SU-DHL-6 (cell line): Measurements from ENCODE around the gene CBFA2T3.

Experiments
- H2AFZ ChIP-seq: fragments of 200-600 bp; sonication (generic); 2 replicates; pipeline ENCODE4 v1.6.1; 2014; ENCODE audit warnings: low read depth, mild to moderate bottlenecking, moderate library complexity, mixed read lengths, antibody characterized with exemption, low read length; ENCODE audit not compliant: severe bottlenecking
- H3F3A ChIP-seq: fragments of 200-600 bp; shearing (Covaris generic); 2 replicates; pipeline ENCODE4 v1.6.0; 2016; ENCODE audit warnings: antibody characterized with exemption, mild to moderate bottlenecking; ENCODE audit not compliant: insufficient read depth
- H3K27ac ChIP-seq: fragments of 200-600 bp; sonication (generic); 2 replicates; pipeline ENCODE4 v1.5.1; 2016; ENCODE audit warnings: low read depth, mild to moderate bottlenecking, low read length, moderate library complexity, mixed read lengths
- H3K27me3 ChIP-seq: fragments of 200-600 bp; sonication (generic), shearing (Covaris generic); 2 replicates; pipeline ENCODE4 v1.6.0; 2014; ENCODE audit warnings: mild to moderate bottlenecking, low read length
- H3K36me3 ChIP-seq: fragments of 200-600 bp; sonication (generic); 2 replicates; pipeline ENCODE4 v1.6.1; 2014; ENCODE audit warnings: mild to moderate bottlenecking, low read length, mixed read lengths
- H3K4me2 ChIP-seq: fragments of 300-600, 200-600 bp; shearing (Covaris generic), sonication (generic); 2 replicates; pipeline ENCODE4 v1.6.0; 2014; ENCODE audit warnings: low read length, low read depth, mild to moderate bottlenecking; ENCODE audit not compliant: poor library complexity, severe bottlenecking
- H3K4me3 ChIP-seq: fragments of 200-600 bp; sonication (generic); 2 replicates; pipeline ENCODE4 v1.5.1; 2014; ENCODE audit warnings: antibody characterized with exemption, low read length, mild to moderate bottlenecking, mixed read lengths; ENCODE audit not compliant: insufficient read depth, poor library complexity, severe bottlenecking
- H3K79me2 ChIP-seq: fragments of 200-600 bp; sonication (generic); 2 replicates; pipeline ENCODE4 v1.6.1; 2014; ENCODE audit warnings: mild to moderate bottlenecking, low read length, moderate library complexity; ENCODE audit not compliant: insufficient read depth
- H3K9ac ChIP-seq: fragments of 200-600 bp; sonication (generic); 2 replicates; pipeline ENCODE4 v1.7.0; 2014; ENCODE audit warnings: mild to moderate bottlenecking, low read length
- H3K9me2 ChIP-seq: fragments of 200-600 bp; sonication (generic); replicated peaks from 2 replicates; pipeline ENCODE4 v1.6.1; 2014; ENCODE audit warnings: low read length; ENCODE audit not compliant: insufficient read depth
- H3K9me3 ChIP-seq: fragments of 200-600 bp; sonication (generic); 2 replicates; pipeline ENCODE4 v1.6.1; 2014; ENCODE audit warnings: low read length, mixed read lengths; ENCODE audit not compliant: insufficient read depth
- H4K20me1 ChIP-seq: fragments of 200-600 bp; sonication (generic); 2 replicates; pipeline ENCODE4 v1.6.1; 2014; ENCODE audit warnings: low read depth, mild to moderate bottlenecking, antibody characterized with exemption, low read length, moderate library complexity, mixed read lengths
- EZH2phosphoT487 ChIP-seq: fragments of 200-600 bp; sonication (generic), shearing (Covaris generic); conservative IDR thresholded peaks from 2 replicates; pipeline ENCODE4 v1.6.1; 2018; ENCODE audit warnings: mild to moderate bottlenecking, antibody characterized with exemption, low read length, moderate library complexity, mixed read lengths
- TF ChIP-seq, protein P1 (sequence below): fragments of 200-600 bp; sonication (generic); IDR thresholded peaks from one replicate; pipeline ENCODE4 v1.5.1; 2017; ENCODE audit warnings: antibody characterized with exemption, mild to moderate bottlenecking, low read length, moderate library complexity; ENCODE audit not compliant: insufficient read depth, poor library complexity, severe bottlenecking

Gene CBFA2T3

DNA sequence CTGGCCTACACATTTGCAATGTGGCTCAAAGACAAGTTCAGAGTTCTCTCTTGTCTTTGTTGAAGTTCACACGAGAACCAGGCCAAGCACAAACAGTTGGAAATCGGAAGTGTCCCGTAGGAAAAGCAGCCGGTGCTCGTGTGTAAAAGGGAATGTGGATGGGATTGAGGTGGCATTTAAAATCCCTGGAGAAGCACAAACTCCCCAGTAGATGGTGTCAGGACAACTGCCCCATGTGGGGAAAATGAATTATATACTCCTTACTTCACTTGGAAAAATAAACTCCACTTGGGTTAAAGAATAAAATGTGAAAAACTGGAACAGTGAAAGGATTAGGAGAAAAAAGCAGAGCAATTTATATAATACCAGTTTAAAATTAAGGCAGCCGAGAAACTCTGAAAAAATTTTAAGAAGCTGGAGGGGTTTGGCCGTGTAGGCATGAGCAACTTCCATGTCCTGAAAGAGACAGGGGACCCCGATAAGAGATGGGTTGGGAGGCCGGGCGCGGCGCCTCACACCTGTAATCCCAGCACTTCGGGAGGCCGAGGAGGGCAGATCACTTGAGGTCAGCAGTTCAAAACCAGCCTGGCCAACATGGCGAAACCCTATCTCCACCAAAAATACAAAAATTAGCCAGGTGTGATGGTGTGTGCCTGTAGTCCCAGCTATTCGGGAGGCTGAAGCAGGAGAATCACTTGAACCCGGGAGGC is 28.1 kb downstream of the CBFA2T3 start:
- H3K27me3 ChIP-seq, result no peaks in the 10 kb centered on the region
- H3K27ac ChIP-seq, result no peak overlapping the region
- H3K4me3 ChIP-seq, result no peak overlapping the region

DNA sequence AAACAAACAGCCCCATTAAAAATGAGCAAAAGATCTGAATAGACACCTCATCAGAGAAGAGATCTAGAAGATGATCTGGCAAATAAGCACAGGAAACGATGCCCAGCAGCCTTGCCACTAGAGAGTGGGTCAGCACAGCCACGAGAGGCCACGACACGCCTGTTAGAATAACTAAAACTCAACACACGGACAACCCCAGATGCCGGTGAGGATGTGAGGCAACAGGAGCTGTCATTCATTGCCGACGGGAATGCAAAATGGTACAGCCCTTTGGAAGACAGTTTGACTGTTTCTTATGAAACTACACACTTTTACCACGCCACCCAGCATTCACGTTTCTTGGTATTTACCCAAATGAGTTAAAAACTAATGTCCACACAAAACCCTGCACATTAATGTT is 31.5 kb downstream of the CBFA2T3 start:
- H3K9me3 ChIP-seq, result no peaks in the 10 kb centered on the region
- H3K36me3 ChIP-seq, result no peaks in the 10 kb centered on the region
- no peak overlapping the region for H2AFZ ChIP-seq
- peaks cover 4% of the 10 kb centered on the region for H3K79me2 ChIP-seq
- no peak overlapping the region for H3K4me3 ChIP-seq
- H3K9me2 ChIP-seq, result no peaks in the 10 kb centered on the region
- H3K4me2 ChIP-seq, result no peak overlapping the region
- H3K9ac ChIP-seq, result no peak overlapping the region
- no peaks in the 10 kb centered on the region for H3K27me3 ChIP-seq
- H3F3A ChIP-seq, result peaks cover 19% of the 10 kb centered on the region
- no peaks in the 10 kb centered on the region for H4K20me1 ChIP-seq
- no peak overlapping the region for H3K27ac ChIP-seq
- no peak for TF ChIP-seq EZH2phosphoT487
- TF ChIP-seq, protein P1, sequence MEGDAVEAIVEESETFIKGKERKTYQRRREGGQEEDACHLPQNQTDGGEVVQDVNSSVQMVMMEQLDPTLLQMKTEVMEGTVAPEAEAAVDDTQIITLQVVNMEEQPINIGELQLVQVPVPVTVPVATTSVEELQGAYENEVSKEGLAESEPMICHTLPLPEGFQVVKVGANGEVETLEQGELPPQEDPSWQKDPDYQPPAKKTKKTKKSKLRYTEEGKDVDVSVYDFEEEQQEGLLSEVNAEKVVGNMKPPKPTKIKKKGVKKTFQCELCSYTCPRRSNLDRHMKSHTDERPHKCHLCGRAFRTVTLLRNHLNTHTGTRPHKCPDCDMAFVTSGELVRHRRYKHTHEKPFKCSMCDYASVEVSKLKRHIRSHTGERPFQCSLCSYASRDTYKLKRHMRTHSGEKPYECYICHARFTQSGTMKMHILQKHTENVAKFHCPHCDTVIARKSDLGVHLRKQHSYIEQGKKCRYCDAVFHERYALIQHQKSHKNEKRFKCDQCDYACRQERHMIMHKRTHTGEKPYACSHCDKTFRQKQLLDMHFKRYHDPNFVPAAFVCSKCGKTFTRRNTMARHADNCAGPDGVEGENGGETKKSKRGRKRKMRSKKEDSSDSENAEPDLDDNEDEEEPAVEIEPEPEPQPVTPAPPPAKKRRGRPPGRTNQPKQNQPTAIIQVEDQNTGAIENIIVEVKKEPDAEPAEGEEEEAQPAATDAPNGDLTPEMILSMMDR, result no peak

More for the DNA sequence above, 28.1 kb downstream of the CBFA2T3 start:
- H4K20me1 ChIP-seq, result no peaks in the 10 kb centered on the region
- no peaks in the 10 kb centered on the region for H3K9me3 ChIP-seq
- no peak overlapping the region for H3K4me2 ChIP-seq
- H3K79me2 ChIP-seq, result no peaks in the 10 kb centered on the region
- H3F3A ChIP-seq, result peaks cover 9% of the 10 kb centered on the region; the same call in 1 of the 2 replicates
- TF ChIP-seq, protein P1, result no peak
- no peak for TF ChIP-seq EZH2phosphoT487
- no peak overlapping the region for H3K9ac ChIP-seq
- H2AFZ ChIP-seq, result no peak overlapping the region
- no peaks in the 10 kb centered on the region for H3K9me2 ChIP-seq
- no peaks in the 10 kb centered on the region for H3K36me3 ChIP-seq

DNA sequence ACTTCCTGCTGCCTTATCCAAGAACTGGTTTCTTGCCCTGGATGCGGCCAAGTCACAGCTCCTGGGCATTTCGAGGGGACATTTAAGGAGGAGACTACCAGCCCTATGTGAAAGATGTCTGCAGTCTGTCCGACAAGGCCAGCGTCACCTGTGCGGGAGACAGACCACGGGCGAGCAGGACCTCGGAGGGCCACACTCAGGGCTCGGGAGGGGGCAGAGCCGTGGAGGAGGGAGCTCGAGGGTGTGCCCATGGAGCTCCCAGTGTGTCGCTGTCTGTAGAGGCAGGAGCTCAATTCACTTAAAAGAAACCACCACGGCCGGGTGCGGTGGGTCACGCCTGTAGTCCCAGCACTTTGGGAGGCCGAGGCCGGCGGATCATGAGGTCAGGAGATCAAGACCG is 33.3 kb downstream of the CBFA2T3 start:
- no peak for TF ChIP-seq EZH2phosphoT487
- TF ChIP-seq, protein P1, result no peak
- H3F3A ChIP-seq, result peaks cover 19% of the 10 kb centered on the region
- H3K9me3 ChIP-seq, result no peaks in the 10 kb centered on the region
- H3K27ac ChIP-seq, result 0 out of 2 replicates have a peak overlapping the region, but pooled peaks have one; percentile 64
- peaks cover 22% of the 10 kb centered on the region for H3K79me2 ChIP-seq
- no peaks in the 10 kb centered on the region for H3K36me3 ChIP-seq
- no peak overlapping the region for H3K9ac ChIP-seq
- H2AFZ ChIP-seq, result no peak overlapping the region
- no peak overlapping the region for H3K4me2 ChIP-seq
- H3K27me3 ChIP-seq, result no peaks in the 10 kb centered on the region
- H4K20me1 ChIP-seq, result no peaks in the 10 kb centered on the region
- H3K9me2 ChIP-seq, result no peaks in the 10 kb centered on the region
- no peak overlapping the region for H3K4me3 ChIP-seq
